ENCODE data around the gene THSD4.

The THSD4 gene

DNA sequence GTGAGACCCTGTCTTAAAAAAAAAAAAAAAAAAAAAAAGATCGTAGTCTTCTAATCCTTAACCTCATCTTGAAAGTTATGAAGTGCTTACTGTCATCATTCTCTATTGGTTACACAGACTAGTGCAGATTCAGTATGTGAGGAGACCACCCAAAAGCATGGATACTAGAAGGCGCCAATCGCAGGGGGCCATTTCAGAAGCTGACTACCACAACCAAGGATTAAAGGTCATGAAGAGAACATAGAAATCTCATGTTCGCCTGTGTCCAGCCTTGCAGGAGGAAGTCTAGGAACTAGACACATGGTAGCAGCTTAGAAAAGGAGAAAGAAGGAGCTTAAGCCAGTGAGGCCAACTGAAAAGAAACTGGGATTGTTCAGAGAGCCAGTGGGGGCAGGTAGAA, 207.8 kb downstream of the THSD4 start:
- DNase-seq (ENCODE audit: low spot score), result no peak
- TF ChIP-seq, protein P1, sequence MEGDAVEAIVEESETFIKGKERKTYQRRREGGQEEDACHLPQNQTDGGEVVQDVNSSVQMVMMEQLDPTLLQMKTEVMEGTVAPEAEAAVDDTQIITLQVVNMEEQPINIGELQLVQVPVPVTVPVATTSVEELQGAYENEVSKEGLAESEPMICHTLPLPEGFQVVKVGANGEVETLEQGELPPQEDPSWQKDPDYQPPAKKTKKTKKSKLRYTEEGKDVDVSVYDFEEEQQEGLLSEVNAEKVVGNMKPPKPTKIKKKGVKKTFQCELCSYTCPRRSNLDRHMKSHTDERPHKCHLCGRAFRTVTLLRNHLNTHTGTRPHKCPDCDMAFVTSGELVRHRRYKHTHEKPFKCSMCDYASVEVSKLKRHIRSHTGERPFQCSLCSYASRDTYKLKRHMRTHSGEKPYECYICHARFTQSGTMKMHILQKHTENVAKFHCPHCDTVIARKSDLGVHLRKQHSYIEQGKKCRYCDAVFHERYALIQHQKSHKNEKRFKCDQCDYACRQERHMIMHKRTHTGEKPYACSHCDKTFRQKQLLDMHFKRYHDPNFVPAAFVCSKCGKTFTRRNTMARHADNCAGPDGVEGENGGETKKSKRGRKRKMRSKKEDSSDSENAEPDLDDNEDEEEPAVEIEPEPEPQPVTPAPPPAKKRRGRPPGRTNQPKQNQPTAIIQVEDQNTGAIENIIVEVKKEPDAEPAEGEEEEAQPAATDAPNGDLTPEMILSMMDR (IDR thresholded peaks at IDR 0.05; ENCODE audit: extremely low read depth, missing control alignments), result no peak

DNA sequence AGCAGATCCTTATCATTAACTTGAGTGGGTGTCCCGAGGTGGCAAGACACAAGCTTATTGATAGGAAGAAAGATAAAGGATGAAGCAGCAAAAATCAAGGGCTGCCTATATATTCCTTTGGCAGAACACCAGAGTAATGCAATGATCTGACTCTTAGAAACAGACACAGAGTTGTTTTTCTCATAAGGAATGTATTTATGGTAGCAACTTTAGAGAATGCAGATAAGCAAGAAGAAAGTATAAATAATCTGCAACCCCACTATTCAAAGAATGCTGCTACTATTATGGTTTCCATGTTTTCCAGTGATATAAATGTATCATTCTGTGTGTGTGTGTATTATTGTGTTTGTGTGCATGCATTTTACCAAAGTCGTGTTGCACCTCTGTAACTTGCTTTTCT, 208.3 kb downstream of the THSD4 start:
- no peak for DNase-seq (ENCODE audit: low spot score)
- TF ChIP-seq, protein P1 (IDR thresholded peaks at IDR 0.05; ENCODE audit: extremely low read depth, missing control alignments), result no peak

DNA sequence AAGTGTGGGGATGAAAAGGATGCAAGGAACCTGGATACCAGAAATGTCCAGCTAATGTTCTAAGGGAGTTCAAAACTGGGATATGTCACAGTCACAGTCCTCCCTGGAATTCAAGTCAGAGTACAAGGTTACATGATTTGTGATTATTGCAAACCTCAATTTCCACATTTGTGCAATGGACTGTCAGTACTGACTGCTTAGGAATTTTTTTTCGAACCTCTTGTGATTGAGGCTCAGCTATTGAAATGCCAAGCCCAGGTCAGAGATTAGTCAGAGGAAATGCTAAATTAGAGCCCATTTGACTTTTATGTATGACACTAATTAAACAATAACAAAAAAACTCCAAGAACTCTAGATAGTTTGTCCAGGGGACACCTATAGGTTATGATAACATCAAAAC, 210.2 kb downstream of the THSD4 start:
- TF ChIP-seq, protein P1 (IDR thresholded peaks at IDR 0.05; ENCODE audit: extremely low read depth, missing control alignments), result no peak
- no peak for DNase-seq (ENCODE audit: low spot score)

DNA sequence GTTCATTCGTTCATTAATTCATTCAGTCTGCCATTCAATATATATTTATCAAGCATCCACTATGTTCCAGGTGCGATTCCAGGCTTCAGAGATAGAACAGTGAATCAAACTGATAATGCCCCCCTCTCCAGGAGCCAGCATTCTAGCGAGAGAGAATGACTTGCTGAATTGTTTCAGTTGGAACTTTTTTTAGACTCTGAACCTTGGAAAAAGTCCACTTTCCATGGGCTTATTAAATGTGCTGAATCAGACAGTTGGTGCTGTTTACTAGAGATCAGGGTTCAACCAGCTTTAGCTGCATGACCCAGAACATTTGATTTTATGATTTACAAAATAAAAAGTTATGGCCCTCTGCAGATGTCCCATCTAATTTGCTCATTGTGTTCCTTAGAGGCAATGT, 213.2 kb downstream of the THSD4 start:
- DNase-seq (ENCODE audit: low spot score), result no peak
- TF ChIP-seq, protein P1 (IDR thresholded peaks at IDR 0.05; ENCODE audit: extremely low read depth, missing control alignments), result no peak

DNA sequence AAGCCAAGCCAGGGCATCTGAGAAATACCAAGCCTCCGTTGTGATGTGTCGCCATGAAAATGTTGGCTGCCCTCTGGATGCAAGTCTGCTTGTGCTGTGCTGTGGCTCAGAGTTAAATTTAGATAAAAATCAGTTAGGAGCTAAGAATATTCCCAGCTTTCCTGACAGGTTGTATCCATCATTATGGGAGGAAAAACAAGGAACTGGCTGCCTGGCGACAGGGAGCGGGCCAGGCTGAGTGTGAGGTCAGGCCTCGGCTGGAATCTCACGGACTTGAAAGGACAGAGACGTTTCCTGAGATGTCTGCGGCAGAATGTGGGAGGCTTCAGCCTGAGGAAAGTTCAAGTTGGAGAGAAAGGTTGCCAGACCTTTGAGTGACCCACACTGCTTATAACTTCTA, 213.8 kb downstream of the THSD4 start:
- TF ChIP-seq, protein P1 (IDR thresholded peaks at IDR 0.05; ENCODE audit: extremely low read depth, missing control alignments), result no peak

DNA sequence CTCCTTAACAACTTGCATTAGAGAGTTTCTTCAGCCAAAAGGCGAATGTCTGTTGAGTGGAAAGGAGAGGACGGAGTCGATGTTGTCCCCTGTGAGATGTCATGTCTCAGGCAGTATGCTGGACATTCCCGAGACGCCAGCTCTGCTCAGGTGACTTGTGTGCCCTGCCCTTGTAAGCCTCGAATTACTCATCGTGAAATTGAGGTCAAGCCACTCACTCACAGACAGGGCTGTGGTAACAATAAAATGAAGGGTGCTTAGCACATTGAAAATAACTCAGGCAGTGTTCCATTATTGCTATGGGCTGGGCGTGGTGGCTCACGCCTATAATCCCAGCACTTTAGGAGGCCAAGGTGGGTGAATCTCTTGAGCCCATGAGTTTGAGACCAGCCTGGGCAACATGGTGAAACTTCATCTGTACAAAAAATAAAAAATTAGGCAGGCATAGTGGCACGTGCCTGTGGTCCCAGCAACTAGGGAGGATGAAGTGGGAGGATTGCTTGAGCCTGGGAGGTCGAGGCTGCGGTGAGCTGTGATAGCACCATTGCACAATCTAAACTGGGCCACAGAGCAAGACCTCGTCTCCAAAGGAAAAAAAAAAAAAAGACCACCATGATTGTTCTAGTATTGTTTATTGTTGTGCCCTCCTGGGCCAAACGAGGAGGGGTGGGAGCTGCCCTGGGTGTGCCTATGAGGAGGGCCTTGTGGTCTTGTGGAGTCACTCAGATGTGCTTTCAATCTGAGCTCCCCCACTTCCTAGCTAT, 214.4 kb downstream of the THSD4 start:
- TF ChIP-seq, protein P1 (IDR thresholded peaks at IDR 0.05; ENCODE audit: extremely low read depth, missing control alignments), result no peak
- DNase-seq (ENCODE audit: low spot score), result no peak

More for the DNA sequence above, 213.8 kb downstream of the THSD4 start:
- no peak for DNase-seq (ENCODE audit: low spot score)

DNA sequence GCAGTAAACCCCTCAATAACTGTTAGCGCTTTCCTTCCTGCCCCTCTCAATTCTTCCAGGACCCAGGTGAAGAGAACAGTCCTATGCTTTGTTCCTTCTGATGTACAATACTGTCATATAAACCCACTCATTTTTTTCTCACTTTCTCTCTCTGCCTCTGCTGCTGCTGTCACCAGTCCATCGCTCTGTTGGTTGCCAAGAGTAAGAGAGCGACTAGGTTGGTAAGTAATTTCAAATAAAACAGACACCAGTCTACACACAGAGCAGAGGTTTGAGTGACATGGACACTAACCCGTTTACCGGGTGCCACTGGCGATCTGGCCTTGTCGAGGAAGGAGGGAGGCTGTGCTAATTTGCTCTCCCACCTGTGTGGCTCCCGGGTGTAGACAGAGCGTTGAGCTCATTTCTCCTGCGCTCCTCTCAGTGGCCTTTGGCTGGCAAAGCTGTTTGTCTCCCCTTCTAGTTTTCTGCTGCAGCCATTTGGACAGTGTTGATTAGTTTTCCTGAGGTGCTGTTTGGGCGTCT, 215.4 kb downstream of the THSD4 start:
- TF ChIP-seq, protein P1 (IDR thresholded peaks at IDR 0.05; ENCODE audit: extremely low read depth, missing control alignments), result no peak
- no peak for DNase-seq (ENCODE audit: low spot score)

Data from GM20000 (cell line).